Ectodermal cell (in vitro differentiated cells): ENCODE data around the gene JPH3.
"Not testable (repeated sequence)": the region's sequence is repeated elsewhere in the genome, so short reads cannot be mapped to it uniquely, and the experiment has no call there.

Experiments
- H3K27ac ChIP-seq: 2 replicates; pipeline ENCODE4 v1.7.0; 2013; ENCODE audit warnings: mild to moderate bottlenecking, low read depth, low read length; ENCODE audit not compliant: insufficient read depth, poor library complexity, severe bottlenecking
- H3K27me3 ChIP-seq: 2 replicates; pipeline ENCODE4 v1.7.0; 2013; ENCODE audit warnings: mild to moderate bottlenecking, low read length; ENCODE audit not compliant: insufficient read depth, control insufficient read depth, poor library complexity, severe bottlenecking
- H3K36me3 ChIP-seq: one replicate; pipeline ENCODE4 v1.7.0; 2013; ENCODE audit warnings: low read length; ENCODE audit not compliant: control insufficient read depth, insufficient read depth
- H3K4me1 ChIP-seq: one replicate; pipeline ENCODE4 v1.7.0; 2013; ENCODE audit warnings: low read length; ENCODE audit not compliant: control insufficient read depth, insufficient read depth
- H3K4me3 ChIP-seq: 2 replicates; pipeline ENCODE4 v1.7.0; 2013; ENCODE audit warnings: low read depth, low read length, control low read depth; ENCODE audit not compliant: insufficient read depth
- H3K9me3 ChIP-seq: 2 replicates; pipeline ENCODE4 v1.7.0; 2013; ENCODE audit warnings: mild to moderate bottlenecking, low read length, moderate library complexity; ENCODE audit not compliant: control insufficient read depth
- WGBS, 2 experiments: methylation state at CpG; one replicate each; pipeline ENCODE4 v1.1.7; 2013; ENCODE audit warnings: missing lambda C conversion rate in 2 of 2; 5-methylcytosine and 5-hydroxymethylcytosine counted together

JPH3 gene

GRCh38 chr16:87708881-87709638 is 106.8 kb downstream of the JPH3 start:
- H3K9me3 ChIP-seq: no peaks in the 10 kb centered on the region
- 95 to 96% methylated on average over 49 of the region's 49 CpGs for WGBS, 2 experiments
- no peak overlapping the region for H3K27ac ChIP-seq
- peaks cover 6% of the 10 kb centered on the region for H3K36me3 ChIP-seq
- H3K27me3 ChIP-seq: no peaks in the 10 kb centered on the region
- peaks cover 25% of the 10 kb centered on the region for H3K4me1 ChIP-seq
- H3K4me3 ChIP-seq: no peak overlapping the region

- peaks cover 23% of the 10 kb centered on the region for H3K4me1 ChIP-seq
- H3K36me3 ChIP-seq: peaks cover 6% of the 10 kb centered on the region
- no peaks in the 10 kb centered on the region for H3K9me3 ChIP-seq
- WGBS, 2 experiments: 95 to 98% methylated on average over 12 of the region's 12 CpGs
- no peak overlapping the region for H3K4me3 ChIP-seq
- H3K27ac ChIP-seq: no peak overlapping the region
- no peaks in the 10 kb centered on the region for H3K27me3 ChIP-seq
Observed at GRCh38 chr16:87709677-87710076, 107.4 kb downstream of the JPH3 start.

GRCh38 chr16:87710887-87711286 is 108.6 kb downstream of the JPH3 start:
- Histone ChIP-seq H3K9me3 (no peaks in the 10 kb centered on the region), H3K4me1 (peaks cover 12% of the 10 kb centered on the region), H3K27me3 (no peaks in the 10 kb centered on the region), H3K36me3 (peaks cover 6% of the 10 kb centered on the region), H3K4me3 (no peak overlapping the region), H3K27ac (no peak overlapping the region)
- 95 to 96% methylated on average over 12 of the region's 12 CpGs for WGBS, 2 experiments

- Histone ChIP-seq H3K27ac (no peak overlapping the region), H3K4me3 (no peak overlapping the region), H3K27me3 (no peaks in the 10 kb centered on the region), H3K36me3 (peaks cover 6% of the 10 kb centered on the region), H3K9me3 (no peaks in the 10 kb centered on the region), H3K4me1 (no peaks in the 10 kb centered on the region)
- 93 to 94% methylated on average over 14 of the region's 14 CpGs for WGBS, 2 experiments
Observed at GRCh38 chr16:87712184-87712762, 110.0 kb downstream of the JPH3 start.

GRCh38 chr16:87713451-87714229 is 111.3 kb downstream of the JPH3 start:
- WGBS, 2 experiments: 95 to 96% methylated on average over 19 of the region's 19 CpGs
- no peaks in the 10 kb centered on the region for H3K4me1 ChIP-seq
- no peaks in the 10 kb centered on the region for H3K9me3 ChIP-seq
- no peaks in the 10 kb centered on the region for H3K27me3 ChIP-seq
- H3K36me3 ChIP-seq: peaks cover 6% of the 10 kb centered on the region
- no peak overlapping the region for H3K27ac ChIP-seq
- H3K4me3 ChIP-seq: no peak overlapping the region

- Histone ChIP-seq H3K27me3 (no peaks in the 10 kb centered on the region), H3K9me3 (no peaks in the 10 kb centered on the region), H3K4me3 (no peak overlapping the region), H3K4me1 (no peaks in the 10 kb centered on the region), H3K27ac (no peak overlapping the region), H3K36me3 (peaks cover 2% of the 10 kb centered on the region)
- WGBS, 2 experiments: 95 to 97% methylated on average over 16 of the region's 16 CpGs
Observed at GRCh38 chr16:87715231-87715630, 112.9 kb downstream of the JPH3 start.

GRCh38 chr16:87715658-87716057 is 113.3 kb downstream of the JPH3 start:
- Histone ChIP-seq H3K27me3 (no peaks in the 10 kb centered on the region), H3K4me3 (no peak overlapping the region), H3K4me1 (no peaks in the 10 kb centered on the region), H3K27ac (no peak overlapping the region), H3K36me3 (peaks cover 2% of the 10 kb centered on the region), H3K9me3 (no peaks in the 10 kb centered on the region)
- WGBS, 2 experiments: 97% methylated on average over 12 of the region's 12 CpGs

GRCh38 chr16:87718831-87719230 is 116.5 kb downstream of the JPH3 start:
- H3K27ac ChIP-seq, H3K4me3 ChIP-seq, H3K36me3 ChIP-seq, H3K27me3 ChIP-seq, H3K9me3 ChIP-seq, H3K4me1 ChIP-seq: not testable (repeated sequence)
- 93 to 94% methylated on average over 28 of the region's 28 CpGs for WGBS, 2 experiments

GRCh38 chr16:87720446-87720845 is 118.1 kb downstream of the JPH3 start:
- no peaks in the 10 kb centered on the region for H3K9me3 ChIP-seq
- H3K27me3 ChIP-seq: no peaks in the 10 kb centered on the region
- WGBS, 2 experiments: 90 to 95% methylated on average over 24 of the region's 24 CpGs
- H3K4me1 ChIP-seq: peaks cover 9% of the 10 kb centered on the region
- H3K27ac ChIP-seq: no peak overlapping the region
- H3K4me3 ChIP-seq: no peak overlapping the region
- H3K36me3 ChIP-seq: no peaks in the 10 kb centered on the region
